Left ventricle myocardium superior (tissue), 1 donor: ENCODE results near the gene HS3ST5. TPM values are rescaled to one million over a fixed set of nuclear protein-coding genes. Genes with fewer than 3 reads are reported as not detected.

Experiments
- ATAC-seq: fragments of 200-7000 bp; cut with Tn5 transposase; one replicate; pipeline ENCODE4 v1.9.1; 2020; ENCODE audit warnings: mild to moderate bottlenecking, moderate library complexity
- DNase-seq: peaks from one replicate; pipeline ENCODE4 v3.0.0-alpha.2; 2020
- intact Hi-C: fragments of 100-400 bp; cut with micrococcal nuclease; formaldehyde crosslinking; loops from one replicate; pipeline ENCODE4 v1.11.0; 2022
- long read RNA-seq: library from polyadenylated mRNA; unstranded; transcript quantifications from one replicate; pipeline ENCODE4 v2.0.0, GENCODE V29; 2021
- total RNA-seq: library from RNA; stranded (reverse); fragmentation: NEBNext Ultra II Directional; extraction: Animal tissue kit (Norgen Biotek cat#: 25700); gene quantifications from one replicate; pipeline ENCODE4 v1.2.1, GENCODE V29; 2021
- donor health status: DM: no; HTN: yes; CAD: no; lungs with severe emphysema.

HS3ST5 gene
- total RNA-seq: not detected
- long read RNA-seq: 0 reads

DNA sequence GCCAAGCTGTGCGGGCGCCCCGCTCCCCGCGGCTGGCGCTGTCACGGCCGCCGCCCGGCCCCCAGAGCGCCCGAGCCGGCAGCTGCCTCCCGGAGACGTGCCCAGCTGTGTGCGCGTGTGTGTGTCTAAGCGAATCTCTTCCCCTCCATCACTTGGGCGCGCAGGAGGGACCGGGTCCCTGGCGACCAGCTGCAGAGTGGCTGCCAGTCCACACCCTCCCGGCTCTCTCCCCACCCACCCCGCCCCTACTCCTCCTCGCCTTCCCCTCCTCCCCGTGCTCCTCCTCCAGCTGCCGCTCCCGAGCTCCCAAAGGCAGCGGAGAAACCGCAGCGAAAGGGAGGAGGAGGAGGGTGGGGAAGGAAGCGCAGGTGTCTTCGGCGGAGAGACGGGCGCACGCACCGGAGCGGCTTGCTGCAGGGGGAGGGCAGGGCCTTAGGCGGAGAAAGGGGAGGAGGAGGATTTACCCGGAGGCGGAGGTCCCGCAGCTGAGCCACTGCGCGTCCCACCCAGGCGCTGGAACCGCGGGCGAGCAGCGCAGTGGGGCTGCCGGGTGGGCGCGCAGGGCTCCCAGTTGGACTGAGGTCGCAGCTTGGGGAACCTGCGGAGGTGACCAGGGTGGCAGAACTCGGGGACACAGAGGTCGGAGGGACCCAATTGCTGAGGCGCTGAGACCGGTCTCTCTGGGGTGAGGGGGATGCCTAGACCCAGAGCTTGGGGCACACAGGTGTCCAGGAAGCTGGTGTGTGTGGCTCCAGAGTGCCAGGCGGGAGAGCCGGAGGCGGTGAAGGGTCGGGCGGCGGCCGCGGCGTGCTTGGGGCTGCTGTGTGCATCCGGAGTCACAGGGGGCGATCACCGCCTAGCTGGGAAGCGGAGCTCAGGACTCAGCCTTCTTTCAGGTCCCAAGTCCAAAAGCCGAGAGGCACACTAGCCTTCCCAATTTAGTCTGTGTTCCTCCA is at the start of gene HS3ST5:
HS3ST5 (minus strand) TSS at position 198 of the 956 bp plus-strand sequence. CDS start 280,178 bp downstream, outside the sequence.
- DNase-seq (peak; percentile 47), ATAC-seq (peak; percentile 90)
- intact Hi-C loops: no loop called here

GRCh38 chr6:114390176-114390575 is 47.4 kb upstream of the HS3ST5 start:
- intact Hi-C loops: no loop called here
- DNase-seq: no peak
- no peak for ATAC-seq

- no peak for ATAC-seq
- no peak for DNase-seq
- intact Hi-C loops: no loop called here
These were observed 46.3 kb upstream of the HS3ST5 start for GRCh38 chr6:114389111-114389510.

- ATAC-seq (no peak), DNase-seq (no peak)
- intact Hi-C loops: no loop called here
These were observed 39.6 kb upstream of the HS3ST5 start for GRCh38 chr6:114382406-114382805.

GRCh38 chr6:114377881-114378280 is 35.1 kb upstream of the HS3ST5 start:
- DNase-seq: no peak
- ATAC-seq: no peak
- intact Hi-C loops: no loop called here

DNA sequence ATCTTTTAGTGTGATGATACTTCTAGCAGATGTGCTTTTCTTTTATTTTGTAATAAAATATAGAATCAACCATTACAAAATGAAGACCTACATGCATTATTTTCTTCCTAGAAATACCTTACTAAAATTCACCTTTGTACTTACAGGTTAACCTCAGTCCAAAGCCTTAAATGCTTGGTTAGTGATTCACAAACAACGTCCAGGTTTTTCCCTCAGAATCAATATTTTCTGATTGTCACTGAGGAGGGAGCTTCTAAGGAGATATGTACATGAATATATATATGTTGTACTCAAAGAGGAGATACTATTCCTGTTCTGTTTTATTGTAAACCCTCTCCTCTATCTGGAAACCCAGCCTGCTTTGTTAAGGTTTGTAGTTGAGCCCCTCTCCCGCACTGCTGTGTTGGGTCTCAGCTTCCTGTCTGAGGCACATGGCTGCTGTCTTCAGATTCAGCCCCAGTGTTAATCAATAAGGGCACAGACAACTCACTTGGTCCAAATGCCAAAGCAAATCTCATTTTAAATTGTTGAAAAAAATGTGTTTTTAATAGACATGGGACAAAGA is 33.9 kb upstream of the HS3ST5 start:
- DNase-seq (no peak), ATAC-seq (no peak)
- intact Hi-C loops: no loop called here

GRCh38 chr6:114375541-114376192 is 32.8 kb upstream of the HS3ST5 start:
- DNase-seq (no peak), ATAC-seq (no peak)
- intact Hi-C loops: no loop called here

GRCh38 chr6:114367315-114367961 is 24.6 kb upstream of the HS3ST5 start:
- ATAC-seq: no peak
- DNase-seq: no peak
- intact Hi-C loops: no loop called here

- DNase-seq (no peak), ATAC-seq (no peak)
- intact Hi-C loops: no loop called here
These were observed 24.1 kb upstream of the HS3ST5 start for GRCh38 chr6:114366899-114367298.

DNA sequence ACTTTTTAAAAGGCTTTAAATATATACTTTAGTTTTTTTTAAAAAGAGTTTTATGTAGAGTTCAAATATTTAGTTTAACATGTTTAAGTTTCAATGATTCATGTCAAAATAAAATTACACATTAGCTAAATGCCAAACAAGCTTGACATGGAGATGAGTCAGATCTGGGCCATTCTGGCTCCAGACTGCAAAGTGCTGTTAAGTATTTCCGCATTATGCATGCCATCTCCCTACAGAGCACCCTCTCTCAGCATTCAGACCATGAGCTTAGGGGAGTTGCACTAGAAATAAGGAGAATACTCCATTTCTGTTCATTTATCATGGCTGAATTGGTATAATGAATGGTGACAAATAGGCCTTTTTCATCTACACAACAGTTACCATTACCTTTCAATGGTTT is 21.5 kb upstream of the HS3ST5 start:
- intact Hi-C loops: no loop called here
- ATAC-seq: no peak
- no peak for DNase-seq

DNA sequence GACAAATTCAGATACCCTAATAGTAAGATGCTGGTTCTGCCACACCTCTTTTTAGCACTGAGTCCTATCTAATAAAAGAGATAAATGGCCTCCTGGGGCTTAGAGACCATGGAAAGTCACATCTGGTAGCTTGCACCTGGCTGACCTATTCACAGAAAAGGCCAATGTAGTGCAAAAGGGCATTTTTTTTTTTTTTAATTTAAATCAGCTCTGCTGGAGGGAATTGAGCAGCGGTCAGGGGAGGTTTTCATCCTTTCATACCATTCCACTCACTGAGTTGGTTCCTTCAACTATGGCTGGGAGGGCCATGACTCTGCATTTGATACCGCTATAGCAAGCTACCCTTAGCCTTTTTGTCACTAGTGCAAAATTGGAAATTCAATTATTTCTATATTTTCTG is 20.1 kb upstream of the HS3ST5 start:
- intact Hi-C loops: no loop called here
- DNase-seq (no peak), ATAC-seq (no peak)

DNA sequence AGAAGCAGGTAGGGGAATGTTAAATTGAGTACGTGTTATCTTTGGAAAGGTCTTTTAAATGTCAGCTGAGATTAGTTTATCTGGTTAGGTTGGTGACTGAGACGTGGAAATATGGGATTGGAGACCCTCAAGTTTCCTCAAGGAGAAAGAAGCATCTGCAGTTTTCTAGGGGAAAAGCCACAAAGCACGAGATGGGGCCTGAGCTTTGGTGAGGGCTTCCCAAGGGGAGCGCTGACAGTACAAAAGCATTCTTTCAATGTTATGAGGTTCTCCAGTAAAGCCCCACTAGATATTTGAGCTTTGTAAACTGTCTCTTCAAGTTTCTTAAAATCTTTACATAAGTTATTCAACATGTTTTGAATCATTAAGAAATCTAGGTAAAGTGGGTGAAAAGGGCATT is 19.6 kb upstream of the HS3ST5 start:
- ATAC-seq: no peak
- intact Hi-C loops: no loop called here
- no peak for DNase-seq

DNA sequence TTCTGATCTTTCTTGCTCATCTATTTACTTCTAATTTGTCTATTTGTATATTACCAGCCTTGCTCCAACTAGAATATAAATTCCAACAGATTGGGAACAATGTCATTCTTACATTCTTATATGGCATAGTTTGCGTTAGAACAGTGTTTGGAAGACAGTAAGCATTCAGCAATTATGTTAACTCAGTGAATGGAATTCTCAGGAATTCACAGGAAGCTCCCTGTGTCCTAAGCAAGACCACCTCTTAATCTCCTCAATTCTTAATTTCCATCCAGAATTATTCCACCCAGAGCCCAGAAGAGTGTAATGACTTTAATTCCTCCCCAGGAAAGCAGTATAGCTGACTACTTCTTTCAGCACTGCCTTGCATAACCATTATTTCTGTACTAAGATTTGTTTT is 18.2 kb upstream of the HS3ST5 start:
- ATAC-seq: no peak
- intact Hi-C loops: no loop called here
- no peak for DNase-seq

- no peak for ATAC-seq
- intact Hi-C loops: no loop called here
These were observed 12.5 kb upstream of the HS3ST5 start for GRCh38 chr6:114355300-114355699.

DNA sequence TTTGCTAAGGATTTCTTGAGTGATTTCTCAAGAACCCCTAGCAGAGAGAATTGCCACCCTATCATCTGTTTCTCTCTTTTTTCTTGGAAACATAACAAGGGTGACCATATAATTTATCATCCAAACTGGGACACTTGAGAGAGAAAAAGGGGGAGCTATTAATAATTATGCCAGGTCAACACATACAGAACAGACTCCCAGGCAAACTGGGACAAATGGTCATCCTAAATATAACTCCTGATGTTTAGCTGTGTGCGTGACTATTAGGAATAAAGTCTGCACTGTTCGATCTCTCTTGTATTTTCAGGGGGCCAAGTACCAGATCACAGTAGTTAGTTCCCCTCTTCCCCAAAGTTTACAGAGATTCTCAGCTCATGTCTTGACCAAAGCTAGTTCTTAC is 11.7 kb upstream of the HS3ST5 start:
- ATAC-seq: peak; percentile 64
- no peak for DNase-seq
- intact Hi-C loops: no loop called here

More at GRCh38 chr6:114355300-114355699, 12.5 kb upstream of the HS3ST5 start:
- DNase-seq: no peak

- no peak for ATAC-seq
- no peak for DNase-seq
- intact Hi-C loops: no loop called here
These were observed 3.6 kb upstream of the HS3ST5 start for GRCh38 chr6:114346451-114346850.

- no peak for DNase-seq
- ATAC-seq: no peak
- intact Hi-C loops: no loop called here
These were observed 2.1 kb upstream of the HS3ST5 start for GRCh38 chr6:114344971-114345275.

DNA sequence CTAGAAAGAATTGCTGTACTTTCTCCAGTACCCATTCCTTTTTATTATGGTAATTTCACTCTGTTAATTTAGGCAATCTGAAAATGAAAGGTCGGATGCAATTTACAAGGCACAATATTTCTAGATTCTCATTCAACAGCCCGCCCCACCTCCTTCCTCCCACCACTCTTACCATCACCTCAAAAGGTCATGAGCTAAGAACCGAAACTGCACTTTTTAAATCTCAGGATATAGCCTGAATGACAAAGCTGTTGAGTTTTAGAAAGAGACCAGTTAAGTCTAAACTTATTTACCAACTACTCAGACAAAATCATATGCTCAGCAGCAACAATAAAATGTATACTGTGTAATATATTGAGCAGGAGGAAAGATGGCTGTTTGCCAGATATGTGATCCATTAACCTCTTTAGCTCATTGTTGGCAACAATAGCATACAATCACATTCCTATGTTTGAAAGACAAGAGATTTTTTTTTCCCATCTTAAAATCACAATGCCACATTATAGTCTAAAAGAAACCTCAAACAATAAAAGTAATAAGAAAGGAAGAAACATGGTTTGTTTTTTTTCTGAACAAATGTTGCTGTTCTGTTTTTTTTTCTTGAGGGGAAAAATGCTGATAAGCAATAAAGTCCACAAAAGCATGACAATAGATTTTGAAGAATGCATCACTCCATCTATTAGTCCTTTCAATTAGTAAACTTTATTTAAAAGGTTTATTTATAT is 1.6 kb upstream of the HS3ST5 start:
- intact Hi-C loops: no loop called here
- DNase-seq (no peak), ATAC-seq (no peak)

- no peak for DNase-seq
These were observed 940 bp upstream of the HS3ST5 start for GRCh38 chr6:114343782-114344144.

More at GRCh38 chr6:114343782-114344144, 940 bp upstream of the HS3ST5 start:
- no peak for ATAC-seq
- intact Hi-C loops: no loop called here
